Measurements from ENCODE around the gene CDKN2C.

Gene CDKN2C

GRCh38 chr1:50968158-50968820, 1.8 kb upstream of the CDKN2C start:
- Histone ChIP-seq H3K36me3 (no peaks in the 10 kb centered on the region), H3K9me3 (no peaks in the 10 kb centered on the region), H3K27me3 (no peaks in the 10 kb centered on the region), H3K4me1 (ENCODE audit: control insufficient read depth in 1 of 2, insufficient read depth in 1 of 2, low read depth in 1 of 2, low read length in 1 of 2) (peaks cover 26 to 32% of the 10 kb centered on the region in 2 experiments), H3K27ac (peak overlapping the region; percentile 86), H3K4me3 (ENCODE audit: low read depth in 1 of 2, low read length in 1 of 2) (peak overlapping the region; percentile 85 to 95)
- TF ChIP-seq CTCF (IDR thresholded peaks at IDR 0.05), result peak; percentile 50

GRCh38 chr1:50968821-50969610, 1.0 kb upstream of the CDKN2C start:
- Histone ChIP-seq H3K36me3 (no peaks in the 10 kb centered on the region), H3K27ac (peak overlapping the region; percentile 86), H3K27me3 (no peaks in the 10 kb centered on the region), H3K4me3 (ENCODE audit: low read depth in 1 of 2, low read length in 1 of 2) (peak overlapping the region; percentile 85 to 95), H3K9me3 (no peaks in the 10 kb centered on the region), H3K4me1 (ENCODE audit: control insufficient read depth in 1 of 2, insufficient read depth in 1 of 2, low read depth in 1 of 2, low read length in 1 of 2) (peaks cover 26 to 32% of the 10 kb centered on the region in 2 experiments)
- TF ChIP-seq CTCF (IDR thresholded peaks at IDR 0.05), result no peak

GRCh38 chr1:50970509-50970887, 453 bp downstream of the CDKN2C start:
- Histone ChIP-seq H3K4me1 (ENCODE audit: control insufficient read depth in 1 of 2, insufficient read depth in 1 of 2, low read depth in 1 of 2, low read length in 1 of 2) (peaks cover 26 to 32% of the 10 kb centered on the region in 2 experiments), H3K27ac (peak overlapping the region; percentile 86), H3K4me3 (ENCODE audit: low read depth in 1 of 2, low read length in 1 of 2) (peak overlapping the region; percentile 85 to 95), H3K36me3 (no peaks in the 10 kb centered on the region), H3K9me3 (no peaks in the 10 kb centered on the region), H3K27me3 (no peaks in the 10 kb centered on the region)
- no peak for TF ChIP-seq CTCF (IDR thresholded peaks at IDR 0.05)

- peak overlapping the region in 1 of 2 experiments; percentile 85 for H3K4me3 ChIP-seq (ENCODE audit: low read depth in 1 of 2, low read length in 1 of 2)
- peaks cover 2% of the 10 kb centered on the region for H3K27me3 ChIP-seq
- peak overlapping the region; percentile 86 for H3K27ac ChIP-seq
- no peaks in the 10 kb centered on the region for H3K36me3 ChIP-seq
- H3K9me3 ChIP-seq, result no peaks in the 10 kb centered on the region
- no peak for TF ChIP-seq CTCF (IDR thresholded peaks at IDR 0.05)
- peaks cover 26 to 32% of the 10 kb centered on the region in 2 experiments for H3K4me1 ChIP-seq (ENCODE audit: control insufficient read depth in 1 of 2, insufficient read depth in 1 of 2, low read depth in 1 of 2, low read length in 1 of 2)
Observed at GRCh38 chr1:50970931-50971582, 1.0 kb downstream of the CDKN2C start.

GRCh38 chr1:50971748-50972305, 1.8 kb downstream of the CDKN2C start:
- no peaks in the 10 kb centered on the region for H3K9me3 ChIP-seq
- no peak overlapping the region for H3K4me3 ChIP-seq (ENCODE audit: low read depth in 1 of 2, low read length in 1 of 2)
- TF ChIP-seq CTCF (IDR thresholded peaks at IDR 0.05), result no peak
- H3K27me3 ChIP-seq, result peaks cover 10% of the 10 kb centered on the region
- H3K36me3 ChIP-seq, result no peaks in the 10 kb centered on the region
- H3K27ac ChIP-seq, result no peak overlapping the region
- peaks cover 32 to 39% of the 10 kb centered on the region in 2 experiments for H3K4me1 ChIP-seq (ENCODE audit: control insufficient read depth in 1 of 2, insufficient read depth in 1 of 2, low read depth in 1 of 2, low read length in 1 of 2)

All from neutrophil (primary cell).